GM12875 (cell line): Measurements from ENCODE around the gene GSE1.

Source experiments
- H3K4me3 ChIP-seq: one replicate; pipeline ENCODE4 v1.5.1; 2011; ENCODE audit warnings: low read depth, low read length, control low read depth
- TF ChIP-seq, protein P1 (sequence below): IDR thresholded peaks from 2 replicates; pipeline ENCODE4 v1.5.1; 2011; ENCODE audit warnings: low read depth, mild to moderate bottlenecking, control low read depth, inconsistent platforms, low read length, moderate library complexity, borderline replicate concordance; ENCODE audit not compliant: insufficient read depth

The GSE1 gene

DNA sequence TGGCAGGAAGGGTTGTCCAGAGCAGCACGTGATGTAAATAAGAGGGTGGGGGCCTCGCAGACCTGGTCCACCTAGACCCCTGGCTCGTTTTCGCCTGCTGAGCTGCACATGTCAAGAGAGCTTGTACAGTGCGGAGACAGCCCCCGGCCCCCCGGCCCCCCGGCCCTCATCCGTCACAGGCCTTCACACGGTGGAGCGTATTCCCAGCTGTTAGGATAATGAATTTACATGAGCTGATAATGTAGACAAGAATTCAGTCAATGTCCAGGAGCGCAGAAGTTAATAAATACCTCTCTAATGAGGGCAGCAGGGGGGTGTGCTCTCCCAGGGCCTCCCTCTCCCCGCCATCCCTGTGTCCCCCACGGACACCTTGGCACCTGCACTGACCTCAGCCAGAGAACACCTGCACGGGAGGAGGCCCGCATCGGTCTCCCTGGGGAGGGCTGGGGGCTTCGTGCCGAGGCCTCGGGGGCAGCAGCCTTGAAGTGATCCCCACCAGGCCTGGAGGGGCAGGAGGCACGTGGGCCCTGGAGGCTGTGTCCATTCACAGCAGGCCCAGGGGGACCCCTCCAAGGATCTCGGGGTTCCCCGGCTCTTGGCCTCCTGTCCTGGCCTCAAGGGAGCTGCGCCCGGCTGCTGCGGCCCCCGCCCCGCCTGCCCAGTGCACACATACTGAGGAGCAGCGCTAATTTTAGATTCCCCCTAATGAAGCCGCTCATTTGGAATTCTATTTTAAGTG, 14.6 kb downstream of the GSE1 start:
- no peak overlapping the region for H3K4me3 ChIP-seq
- TF ChIP-seq, protein P1, sequence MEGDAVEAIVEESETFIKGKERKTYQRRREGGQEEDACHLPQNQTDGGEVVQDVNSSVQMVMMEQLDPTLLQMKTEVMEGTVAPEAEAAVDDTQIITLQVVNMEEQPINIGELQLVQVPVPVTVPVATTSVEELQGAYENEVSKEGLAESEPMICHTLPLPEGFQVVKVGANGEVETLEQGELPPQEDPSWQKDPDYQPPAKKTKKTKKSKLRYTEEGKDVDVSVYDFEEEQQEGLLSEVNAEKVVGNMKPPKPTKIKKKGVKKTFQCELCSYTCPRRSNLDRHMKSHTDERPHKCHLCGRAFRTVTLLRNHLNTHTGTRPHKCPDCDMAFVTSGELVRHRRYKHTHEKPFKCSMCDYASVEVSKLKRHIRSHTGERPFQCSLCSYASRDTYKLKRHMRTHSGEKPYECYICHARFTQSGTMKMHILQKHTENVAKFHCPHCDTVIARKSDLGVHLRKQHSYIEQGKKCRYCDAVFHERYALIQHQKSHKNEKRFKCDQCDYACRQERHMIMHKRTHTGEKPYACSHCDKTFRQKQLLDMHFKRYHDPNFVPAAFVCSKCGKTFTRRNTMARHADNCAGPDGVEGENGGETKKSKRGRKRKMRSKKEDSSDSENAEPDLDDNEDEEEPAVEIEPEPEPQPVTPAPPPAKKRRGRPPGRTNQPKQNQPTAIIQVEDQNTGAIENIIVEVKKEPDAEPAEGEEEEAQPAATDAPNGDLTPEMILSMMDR = no peak

DNA sequence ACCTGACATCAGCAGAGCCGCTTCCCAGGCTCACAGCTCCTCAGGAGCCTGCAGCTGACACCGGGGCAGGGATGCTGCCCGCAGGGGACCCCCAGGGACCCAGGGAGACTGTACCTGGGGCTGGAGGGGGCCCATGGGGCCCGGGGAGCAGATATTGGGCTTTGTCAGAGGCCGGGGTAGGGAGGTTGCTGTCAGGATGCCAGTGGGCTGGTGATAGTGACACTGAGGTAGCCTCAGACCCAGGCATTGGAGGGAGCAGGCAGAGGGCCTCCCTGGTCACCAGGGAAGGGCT, 15.1 kb downstream of the GSE1 start:
- TF ChIP-seq, protein P1 = no peak
- H3K4me3 ChIP-seq = no peak overlapping the region

DNA sequence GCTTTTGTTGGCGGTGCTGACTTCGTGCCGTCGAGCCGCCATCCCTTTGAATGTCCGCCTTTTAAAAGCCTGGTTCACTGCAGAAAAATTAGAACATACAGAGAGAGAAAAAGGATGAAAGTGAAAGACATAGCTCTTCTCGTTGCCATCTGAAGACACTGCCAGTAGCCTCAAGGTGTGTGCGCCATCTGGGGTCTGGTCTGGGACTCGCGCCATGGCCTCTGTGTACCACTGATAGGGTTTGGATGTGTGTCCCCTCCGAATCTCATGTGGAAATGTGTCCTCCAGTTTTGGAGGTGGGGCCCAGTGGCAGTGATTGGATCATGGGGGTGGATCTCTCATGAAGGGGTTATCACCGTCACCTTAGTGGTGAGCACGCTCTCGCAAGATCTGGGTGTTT, 15.5 kb downstream of the GSE1 start:
- TF ChIP-seq, protein P1 = no peak
- no peak overlapping the region for H3K4me3 ChIP-seq

DNA sequence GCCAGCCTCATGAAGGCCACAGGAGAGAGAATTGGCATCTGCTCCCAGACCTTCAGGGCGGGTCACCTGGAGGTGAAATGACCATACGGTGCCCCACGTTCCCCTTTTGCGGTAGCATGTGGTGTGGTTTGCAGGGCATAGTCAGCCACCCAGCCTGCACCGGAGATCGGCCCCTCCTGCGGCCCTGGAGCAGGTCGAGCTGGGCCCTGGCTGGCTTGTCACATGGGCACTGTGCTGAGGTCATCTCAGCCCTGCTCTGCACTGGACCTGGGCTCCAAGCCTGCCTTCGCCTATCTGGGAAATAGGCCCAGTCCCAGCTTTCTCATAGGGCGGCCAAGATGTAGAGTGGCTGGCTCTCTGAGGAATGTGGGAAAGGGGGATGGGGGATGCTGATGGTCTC, 16.2 kb downstream of the GSE1 start:
- TF ChIP-seq, protein P1 = no peak
- H3K4me3 ChIP-seq = no peak overlapping the region

DNA sequence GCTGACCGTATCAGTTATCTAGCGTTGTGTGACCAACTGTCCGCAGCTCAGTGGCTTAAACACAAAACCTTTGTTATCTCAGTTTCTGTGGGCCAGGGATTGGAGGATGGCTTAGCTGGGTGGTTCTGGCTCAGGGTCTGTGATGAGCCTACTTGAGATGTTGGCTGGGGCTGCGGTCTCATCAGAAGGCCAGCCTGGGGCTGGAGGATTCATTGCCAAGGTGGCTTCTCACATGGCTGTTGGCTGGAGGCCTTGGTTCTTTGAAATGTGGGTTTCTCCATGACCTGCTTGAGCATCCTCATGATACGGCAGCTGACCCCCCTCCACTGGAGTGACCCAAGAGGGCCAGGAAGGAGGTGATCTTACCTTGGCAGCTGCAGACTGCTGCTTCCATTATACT, 16.7 kb downstream of the GSE1 start:
- H3K4me3 ChIP-seq = no peak overlapping the region
- TF ChIP-seq, protein P1 = no peak

DNA sequence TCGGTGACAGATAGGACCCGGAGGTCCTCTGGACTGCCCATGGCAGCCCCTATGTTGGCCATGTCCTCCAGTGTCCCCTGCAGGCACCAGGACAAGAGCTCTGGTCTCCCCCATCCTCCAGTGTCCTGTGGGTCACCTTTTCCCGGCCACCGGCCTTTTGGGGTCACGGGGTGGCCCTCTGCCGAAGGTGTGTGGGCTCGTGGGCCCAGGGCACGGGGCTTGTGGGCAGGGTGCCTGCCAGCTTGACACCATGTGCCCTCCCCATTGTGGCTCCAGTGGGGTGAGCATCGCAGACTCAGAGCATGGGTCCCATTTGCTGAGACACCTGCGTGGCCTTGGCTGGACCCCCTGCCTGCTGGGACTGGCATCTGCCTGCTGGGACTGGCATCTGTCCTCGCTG, 18.1 kb downstream of the GSE1 start:
- H3K4me3 ChIP-seq = no peak overlapping the region
- TF ChIP-seq, protein P1 = no peak

DNA sequence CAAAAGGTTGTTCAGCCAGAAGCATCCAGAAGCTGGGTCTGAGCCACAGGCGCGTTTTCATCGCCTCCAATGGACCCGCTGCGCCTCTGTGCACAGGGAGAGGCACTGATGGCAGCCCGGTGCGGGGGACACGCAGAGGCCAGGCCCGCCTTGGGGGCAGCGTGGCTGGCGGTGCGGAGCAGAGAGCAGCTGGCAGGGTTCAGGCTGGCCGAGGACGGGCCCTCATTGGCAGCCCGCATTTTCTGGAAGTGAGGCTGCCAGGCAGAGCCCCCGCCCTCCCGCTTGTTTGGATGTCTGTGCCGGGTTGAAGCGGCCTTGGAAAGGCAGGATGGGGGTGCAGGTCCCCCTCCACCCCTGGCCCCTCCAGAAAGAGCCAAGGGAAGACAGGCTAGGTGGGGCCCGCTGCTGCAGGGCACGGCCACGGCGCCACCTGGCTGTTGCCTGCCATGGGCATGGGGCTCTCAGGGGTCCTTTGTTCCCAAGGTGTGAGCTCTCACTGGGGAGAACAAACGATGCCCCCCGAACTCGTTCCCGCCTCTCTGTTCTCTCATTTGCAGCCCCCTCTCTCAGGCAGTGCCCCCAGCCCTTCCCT, 18.8 kb downstream of the GSE1 start:
- TF ChIP-seq, protein P1 = no peak
- H3K4me3 ChIP-seq = no peak overlapping the region
